K562 (cell line): Measurements from ENCODE around the gene SDHC. TPM values are rescaled to one million over a fixed set of nuclear protein-coding genes. Genes with fewer than 3 reads are reported as not detected.
A peak's percentile ranks its signal among the peaks of the same experiment; 100 is the strongest.

Experiments used
- BRCA1 ChIP-seq, 2 experiments: fragments of 450-650 bp in 1 of 2; sonication (generic) in 1 of 2; formaldehyde crosslinking in 1 of 2; IDR thresholded peaks; 2 replicates each; pipeline versions ENCODE4 v1.5.0 to v1.6.1; 2017 to 2020; ENCODE audit warnings: mild to moderate bottlenecking in 1 of 2, missing genetic modification reagents in 1 of 2
- CHD4 ChIP-seq: fragments of 200-600 bp; sonication (generic); IDR thresholded peaks from 3 replicates; pipeline ENCODE4 v1.6.1; 2012; ENCODE audit warnings: low read depth, mild to moderate bottlenecking, mixed read lengths, low read length, inconsistent platforms; ENCODE audit not compliant: insufficient read depth, insufficient replicate concordance, poor library complexity, severe bottlenecking
- CXXC5 ChIP-seq: fragments of 250-450 bp; sonication (Bioruptor Pico); IDR thresholded peaks from 2 replicates; pipeline ENCODE4 v1.8.0; 2022; ENCODE audit warnings: inconsistent platforms, mild to moderate bottlenecking, moderate library complexity
- HMG20A ChIP-seq: fragments of 450-650 bp; formaldehyde crosslinking; conservative IDR thresholded peaks from 2 replicates; pipeline ENCODE4 v1.4.0; 2020; ENCODE audit warnings: mild to moderate bottlenecking, mixed read lengths
- HNRNPK ChIP-seq: fragments of 200-400 bp; formaldehyde crosslinking; IDR thresholded peaks from one replicate; pipeline ENCODE4 v1.6.1; 2018; ENCODE audit warnings: mild to moderate bottlenecking, low read depth, low read length; ENCODE audit not compliant: poor library complexity, severe bottlenecking
- NR2C2 ChIP-seq, 2 experiments: fragments of 200-800 bp in 1 of 2; sonication (Bioruptor generic) in 1 of 2; sonication (generic) in 1 of 2; formaldehyde crosslinking in 1 of 2; IDR thresholded peaks; 2 replicates each; pipeline versions ENCODE4 v1.6.1 to v1.8.0; 2016 to 2022; ENCODE audit warnings: mild to moderate bottlenecking in 1 of 2, missing compliant biosample characterization in 1 of 2, missing genetic modification characterization in 1 of 2, missing genetic modification reagents in 1 of 2
- OTX1 ChIP-seq: fragments of 450-650 bp; formaldehyde crosslinking; IDR thresholded peaks from 2 replicates; pipeline ENCODE4 v1.4.0; 2022; ENCODE audit warnings: mild to moderate bottlenecking
- POLR2A ChIP-seq: fragments of 450-650 bp; conservative IDR thresholded peaks from 2 replicates; pipeline ENCODE4 v1.6.1; 2016
- POLR2B ChIP-seq: fragments of 450-650 bp; IDR thresholded peaks from 2 replicates; pipeline ENCODE4 v1.6.1; 2018; ENCODE audit warnings: low read depth; ENCODE audit not compliant: partially characterized antibody
- POLR2G ChIP-seq: fragments of 200-400 bp; formaldehyde crosslinking; IDR thresholded peaks from 2 replicates; pipeline ENCODE4 v1.6.1; 2017; ENCODE audit warnings: low read depth, mild to moderate bottlenecking, antibody characterized with exemption, low read length, moderate library complexity
- RBBP5 ChIP-seq: fragments of 200-600 bp; sonication (generic); IDR thresholded peaks from 2 replicates; pipeline ENCODE4 v1.6.1; 2012; ENCODE audit warnings: borderline replicate concordance, mild to moderate bottlenecking, low read length, control low read depth, inconsistent platforms; ENCODE audit not compliant: insufficient read depth, poor library complexity, severe bottlenecking
- RFX1 ChIP-seq: fragments of 450-650 bp; IDR thresholded peaks from 2 replicates; pipeline ENCODE4 v1.6.1; 2016; ENCODE audit warnings: mild to moderate bottlenecking, moderate library complexity
- SIRT6 ChIP-seq: IDR thresholded peaks from one replicate; pipeline ENCODE4 v1.6.1; 2012; ENCODE audit warnings: low read depth, mild to moderate bottlenecking, control low read depth, inconsistent platforms, low read length, moderate library complexity
- SMAD4 ChIP-seq: fragments of 250-450 bp; sonication (Bioruptor Pico); conservative IDR thresholded peaks from 2 replicates; pipeline ENCODE4 v1.8.0; 2021; ENCODE audit warnings: inconsistent platforms, mild to moderate bottlenecking, moderate library complexity
- ZFX ChIP-seq: sonication (generic); formaldehyde crosslinking; IDR thresholded peaks from 2 replicates; pipeline ENCODE4 v1.8.0; 2022; ENCODE audit warnings: mild to moderate bottlenecking, missing genetic modification reagents, moderate library complexity
- polyA plus RNA-seq, 8 experiments: library from polyadenylated mRNA; depleted of rRNA in 4 of 8; stranded (reverse) in 5 of 8; unstranded in 3 of 8; fragments of >200 nt; fragmentation: Nextera tagmentation in 2 of 8; fragmentation: Illumina TruSeq in 1 of 8; extraction: Ambion mirVana in 2 of 8; extraction: Trizol in 1 of 8; gene quantifications; 2 replicates each; pipeline versions ENCODE4 v1.2.1 to v1.2.3, GENCODE V29; 2011 to 2014; ENCODE audit warnings: inconsistent platforms in 1 of 8, missing spikeins in 1 of 8
- total RNA-seq, 7 experiments: library from RNA; depleted of rRNA in 6 of 7; stranded (reverse); fragments of >200 nt in 6 of 7; fragmentation: Illumina TruSeq in 2 of 7; extraction: Trizol in 2 of 7; gene quantifications; 2 replicates each; pipeline versions ENCODE4 v1.2.1 to v1.2.3, GENCODE V29; 2011 to 2021; ENCODE audit warnings: low replicate concordance in 1 of 7
- TF ChIP-seq, protein P1 (sequence below), 2 experiments: IDR thresholded peaks; 2 replicates each; pipeline ENCODE4 v1.6.1; 2012; ENCODE audit warnings: improper control_type of control experiment in 2 of 2, low read depth in 2 of 2, low read length in 2 of 2, borderline replicate concordance in 1 of 2
- TF ChIP-seq, protein P2 (sequence below): fragments of 450-650 bp; IDR thresholded peaks from 2 replicates; pipeline ENCODE4 v1.6.1; 2018; ENCODE audit not compliant: partially characterized antibody
- TF ChIP-seq, protein P3 (sequence below): sonication (generic); formaldehyde crosslinking; IDR thresholded peaks from 2 replicates; pipeline ENCODE4 v1.9.0; 2022; ENCODE audit warnings: mild to moderate bottlenecking, missing genetic modification reagents
- TF ChIP-seq, protein P4 (sequence below): fragments of 250-450 bp; sonication (Bioruptor Pico); IDR thresholded peaks from 2 replicates; pipeline ENCODE4 v1.5.0; 2021

SDHC gene
- total and polyA plus RNA-seq, 9 of the 15 experiments (the other 6 are each of a cell fraction or from before 2014, with no cell fraction given), result 7.7 to 309 (median 174) TPM

DNA sequence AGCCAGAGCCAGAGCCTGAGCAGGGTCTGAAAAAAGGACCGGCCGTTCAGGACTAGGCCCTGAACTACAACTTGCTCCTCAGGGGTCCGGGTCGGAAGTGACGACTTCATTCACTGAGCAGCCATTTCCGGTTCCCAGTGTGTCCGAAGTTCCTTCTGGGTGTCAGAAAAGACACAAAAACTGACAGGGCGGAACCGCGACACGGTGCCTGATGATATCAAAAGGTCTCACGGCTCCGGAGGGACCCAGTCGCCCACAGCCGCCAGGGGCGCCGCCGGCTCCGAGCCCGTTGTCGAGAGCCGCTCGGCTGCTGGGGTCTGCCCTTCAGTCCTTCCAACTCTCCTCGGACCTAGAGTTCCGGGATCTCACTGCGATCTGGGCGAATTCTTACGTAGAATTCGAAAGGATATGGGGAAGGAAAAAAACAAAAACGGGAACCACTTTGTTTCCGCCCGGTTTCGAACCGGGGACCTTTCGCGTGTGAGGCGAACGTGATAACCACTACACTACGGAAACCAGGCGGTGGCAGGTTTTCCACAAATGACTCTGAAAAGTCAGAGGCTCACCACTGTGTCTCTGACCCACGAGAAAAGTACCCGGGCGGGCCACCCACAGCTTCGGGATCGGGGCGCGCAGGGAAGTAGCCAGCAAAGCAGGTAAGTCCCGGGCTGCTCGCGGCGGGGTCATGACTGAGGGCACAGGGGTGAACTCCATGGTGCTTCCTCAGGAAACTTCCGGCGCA lies 85.2 kb downstream of the SDHC start (continued):
- TF ChIP-seq, protein P1, sequence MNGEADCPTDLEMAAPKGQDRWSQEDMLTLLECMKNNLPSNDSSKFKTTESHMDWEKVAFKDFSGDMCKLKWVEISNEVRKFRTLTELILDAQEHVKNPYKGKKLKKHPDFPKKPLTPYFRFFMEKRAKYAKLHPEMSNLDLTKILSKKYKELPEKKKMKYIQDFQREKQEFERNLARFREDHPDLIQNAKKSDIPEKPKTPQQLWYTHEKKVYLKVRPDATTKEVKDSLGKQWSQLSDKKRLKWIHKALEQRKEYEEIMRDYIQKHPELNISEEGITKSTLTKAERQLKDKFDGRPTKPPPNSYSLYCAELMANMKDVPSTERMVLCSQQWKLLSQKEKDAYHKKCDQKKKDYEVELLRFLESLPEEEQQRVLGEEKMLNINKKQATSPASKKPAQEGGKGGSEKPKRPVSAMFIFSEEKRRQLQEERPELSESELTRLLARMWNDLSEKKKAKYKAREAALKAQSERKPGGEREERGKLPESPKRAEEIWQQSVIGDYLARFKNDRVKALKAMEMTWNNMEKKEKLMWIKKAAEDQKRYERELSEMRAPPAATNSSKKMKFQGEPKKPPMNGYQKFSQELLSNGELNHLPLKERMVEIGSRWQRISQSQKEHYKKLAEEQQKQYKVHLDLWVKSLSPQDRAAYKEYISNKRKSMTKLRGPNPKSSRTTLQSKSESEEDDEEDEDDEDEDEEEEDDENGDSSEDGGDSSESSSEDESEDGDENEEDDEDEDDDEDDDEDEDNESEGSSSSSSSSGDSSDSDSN (IDR thresholded peaks at IDR 0.05; ENCODE audit: borderline replicate concordance in 1 of 2, low read depth in 2 of 2, low read length in 2 of 2), result peak; percentile 31 to 92; a peak in 2 of 4 replicates
- no peak for TF ChIP-seq BRCA1 (IDR thresholded peaks at IDR 0.05)
- no peak for TF ChIP-seq BRCA1 (CRISPR knock-in tag; IDR thresholded peaks at IDR 0.05)
- TF ChIP-seq CHD4, result no peak
- no peak for TF ChIP-seq SIRT6
- TF ChIP-seq SMAD4 (CRISPR knock-in tag), result peak; percentile 78; the same call in 1 of the 2 replicates
- TF ChIP-seq NR2C2 (CRISPR knock-in tag; IDR thresholded peaks at IDR 0.05), result 0 out of 2 replicates have a peak, but pooled peaks have one; percentile 58
- TF ChIP-seq NR2C2 (tag; IDR thresholded peaks at IDR 0.05), result peak; percentile 95
- peak; percentile 95 for TF ChIP-seq POLR2A
- TF ChIP-seq, protein P2, sequence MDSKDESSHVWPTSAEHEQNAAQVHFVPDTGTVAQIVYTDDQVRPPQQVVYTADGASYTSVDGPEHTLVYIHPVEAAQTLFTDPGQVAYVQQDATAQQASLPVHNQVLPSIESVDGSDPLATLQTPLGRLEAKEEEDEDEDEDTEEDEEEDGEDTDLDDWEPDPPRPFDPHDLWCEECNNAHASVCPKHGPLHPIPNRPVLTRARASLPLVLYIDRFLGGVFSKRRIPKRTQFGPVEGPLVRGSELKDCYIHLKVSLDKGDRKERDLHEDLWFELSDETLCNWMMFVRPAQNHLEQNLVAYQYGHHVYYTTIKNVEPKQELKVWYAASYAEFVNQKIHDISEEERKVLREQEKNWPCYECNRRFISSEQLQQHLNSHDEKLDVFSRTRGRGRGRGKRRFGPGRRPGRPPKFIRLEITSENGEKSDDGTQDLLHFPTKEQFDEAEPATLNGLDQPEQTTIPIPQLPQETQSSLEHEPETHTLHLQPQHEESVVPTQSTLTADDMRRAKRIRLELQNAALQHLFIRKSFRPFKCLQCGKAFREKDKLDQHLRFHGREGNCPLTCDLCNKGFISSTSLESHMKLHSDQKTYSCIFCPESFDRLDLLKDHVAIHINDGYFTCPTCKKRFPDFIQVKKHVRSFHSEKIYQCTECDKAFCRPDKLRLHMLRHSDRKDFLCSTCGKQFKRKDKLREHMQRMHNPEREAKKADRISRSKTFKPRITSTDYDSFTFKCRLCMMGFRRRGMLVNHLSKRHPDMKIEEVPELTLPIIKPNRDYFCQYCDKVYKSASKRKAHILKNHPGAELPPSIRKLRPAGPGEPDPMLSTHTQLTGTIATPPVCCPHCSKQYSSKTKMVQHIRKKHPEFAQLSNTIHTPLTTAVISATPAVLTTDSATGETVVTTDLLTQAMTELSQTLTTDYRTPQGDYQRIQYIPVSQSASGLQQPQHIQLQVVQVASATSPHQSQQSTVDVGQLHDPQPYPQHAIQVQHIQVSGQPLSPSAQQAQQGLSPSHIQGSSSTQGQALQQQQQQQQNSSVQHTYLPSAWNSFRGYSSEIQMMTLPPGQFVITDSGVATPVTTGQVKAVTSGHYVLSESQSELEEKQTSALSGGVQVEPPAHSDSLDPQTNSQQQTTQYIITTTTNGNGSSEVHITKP, result peak; percentile 82
- TF ChIP-seq POLR2B, result peak; percentile 84
- no peak for TF ChIP-seq RFX1
- TF ChIP-seq OTX1 (CRISPR knock-in tag), result no peak
- TF ChIP-seq, protein P3, sequence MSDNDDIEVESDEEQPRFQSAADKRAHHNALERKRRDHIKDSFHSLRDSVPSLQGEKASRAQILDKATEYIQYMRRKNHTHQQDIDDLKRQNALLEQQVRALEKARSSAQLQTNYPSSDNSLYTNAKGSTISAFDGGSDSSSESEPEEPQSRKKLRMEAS (CRISPR knock-in tag), result peak; percentile 79
- no peak for TF ChIP-seq HMG20A (CRISPR knock-in tag)
- TF ChIP-seq CXXC5, result peak; percentile 80
- TF ChIP-seq, protein P4, sequence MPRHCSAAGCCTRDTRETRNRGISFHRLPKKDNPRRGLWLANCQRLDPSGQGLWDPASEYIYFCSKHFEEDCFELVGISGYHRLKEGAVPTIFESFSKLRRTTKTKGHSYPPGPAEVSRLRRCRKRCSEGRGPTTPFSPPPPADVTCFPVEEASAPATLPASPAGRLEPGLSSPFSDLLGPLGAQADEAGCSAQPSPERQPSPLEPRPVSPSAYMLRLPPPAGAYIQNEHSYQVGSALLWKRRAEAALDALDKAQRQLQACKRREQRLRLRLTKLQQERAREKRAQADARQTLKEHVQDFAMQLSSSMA (CRISPR knock-in tag), result no peak
- TF ChIP-seq POLR2G, result peak; percentile 95
- TF ChIP-seq ZFX, result peak; percentile 99
- TF ChIP-seq RBBP5, result peak; percentile 95
- TF ChIP-seq HNRNPK, result no peak
